GM18499 (cell line): ENCODE measurements around the gene SPSB3.
"Not testable (repeated sequence)": the region's sequence is repeated elsewhere in the genome, so short reads cannot be mapped to it uniquely, and the experiment has no call there.

Experiments
- ATAC-seq: cut with Tn5 transposase; IDR thresholded peaks from one replicate; pipeline ENCODE4 v1.9.1; 2021; ENCODE audit warnings: moderate number of reproducible peaks; ENCODE audit not compliant: insufficient read depth, unreplicated experiment

The SPSB3 gene

DNA sequence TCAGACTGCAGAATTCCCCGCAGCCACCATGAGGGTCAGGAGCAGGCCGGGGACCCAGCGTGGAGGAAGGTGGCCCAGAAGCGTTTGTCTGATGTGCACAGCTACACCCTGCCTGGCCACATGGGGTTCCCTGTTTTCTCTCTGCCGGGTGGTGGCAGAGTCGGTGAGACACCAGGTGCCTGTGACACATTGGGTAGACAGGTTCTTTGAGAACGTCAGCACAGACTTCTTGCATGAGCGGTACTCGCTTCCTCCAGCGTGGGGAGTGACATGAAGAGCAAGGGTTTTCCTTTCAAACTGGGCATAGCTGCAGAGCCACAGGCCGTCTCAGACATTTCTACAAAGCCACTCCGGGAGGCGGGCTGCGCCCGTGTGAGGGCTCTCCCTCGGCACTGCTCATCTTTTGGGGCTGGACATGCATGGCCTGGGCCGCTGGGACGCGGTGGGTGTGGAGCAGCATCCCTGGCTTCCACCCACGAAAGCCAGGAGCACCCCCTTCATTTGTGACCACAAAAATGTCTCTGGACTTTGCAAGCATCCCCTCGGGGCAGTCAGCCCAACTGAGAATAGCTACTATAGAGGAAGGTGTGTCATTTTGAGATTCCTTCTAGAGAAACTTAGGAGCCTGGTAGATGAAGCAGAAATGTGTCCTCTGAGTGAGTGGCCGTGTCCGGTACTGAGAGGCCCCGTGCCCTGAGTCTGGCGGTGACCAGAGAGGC, 37.0 kb downstream of the SPSB3 start:
- no peak for ATAC-seq

DNA sequence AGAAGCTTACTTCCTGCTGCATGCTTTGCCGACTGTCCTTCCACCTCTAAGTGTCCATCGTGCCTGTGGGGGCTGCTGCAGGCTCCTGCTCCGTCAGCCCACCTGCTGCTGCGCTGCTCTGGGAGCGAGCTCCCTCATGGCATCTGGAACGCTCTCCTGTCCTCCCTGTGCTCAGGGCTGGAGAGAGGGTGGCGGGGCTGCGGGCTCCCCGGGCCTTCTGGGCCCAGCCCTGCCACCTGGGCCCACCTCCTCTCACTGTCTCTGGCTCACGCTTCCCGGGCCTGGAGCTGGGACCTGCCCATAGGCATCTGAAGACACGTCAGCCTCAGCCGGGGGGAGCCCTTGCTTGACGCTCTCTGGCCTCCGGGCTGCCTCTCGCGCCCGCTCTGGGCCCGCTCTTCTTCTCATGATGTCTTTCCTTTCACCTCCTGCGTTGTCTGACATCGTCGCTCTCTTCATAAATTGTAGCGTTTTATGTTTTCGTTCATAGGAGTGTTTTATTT, 38.0 kb downstream of the SPSB3 start:
- ATAC-seq, result no peak

DNA sequence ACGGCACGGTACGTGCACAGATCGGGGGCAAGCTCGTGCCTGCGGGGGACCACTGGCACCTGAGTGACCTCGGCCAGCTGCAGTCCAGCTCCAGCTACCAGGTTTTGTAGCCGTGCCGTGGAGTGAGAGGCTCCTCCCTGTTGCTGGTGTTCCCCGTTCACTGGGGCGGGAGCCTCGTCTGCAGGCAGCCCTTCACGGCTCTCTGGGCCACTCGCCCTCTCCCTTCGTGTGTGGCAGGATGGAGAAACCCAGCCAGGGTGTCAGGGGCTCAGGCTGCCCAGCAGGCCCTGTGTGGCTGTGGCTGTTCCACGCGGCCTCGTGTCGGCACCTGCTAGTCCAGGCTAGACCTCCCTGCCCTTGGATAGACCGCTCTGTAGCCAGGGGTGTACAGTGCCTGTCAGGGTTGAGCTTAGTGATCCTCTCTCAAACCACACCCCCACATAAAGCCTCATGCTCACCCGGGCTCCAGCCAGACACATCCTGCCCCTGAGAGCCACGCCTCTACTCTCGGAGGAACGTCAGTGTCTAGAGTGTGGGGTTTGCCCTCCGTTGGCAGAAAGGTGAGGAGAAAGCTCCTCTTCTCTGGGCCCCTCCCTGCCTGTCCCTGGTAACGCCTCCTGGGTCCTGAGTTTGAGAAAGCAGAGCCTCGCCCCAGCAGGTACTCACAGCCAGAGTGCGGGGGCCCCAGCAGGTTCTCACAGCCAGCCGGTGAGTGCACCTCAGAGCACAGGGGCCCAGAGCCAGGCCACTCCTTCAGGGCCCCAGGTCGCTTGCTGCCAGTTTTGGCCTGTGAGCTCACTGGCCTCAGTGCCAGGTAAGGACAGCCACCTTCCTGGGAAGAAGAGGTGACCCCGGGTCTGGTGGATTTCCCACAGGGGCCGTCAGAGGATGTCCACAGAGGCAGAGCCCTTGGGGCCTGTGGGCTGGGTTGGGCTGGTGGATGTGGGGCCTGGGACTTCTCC, 38.7 kb downstream of the SPSB3 start:
- no peak for ATAC-seq

DNA sequence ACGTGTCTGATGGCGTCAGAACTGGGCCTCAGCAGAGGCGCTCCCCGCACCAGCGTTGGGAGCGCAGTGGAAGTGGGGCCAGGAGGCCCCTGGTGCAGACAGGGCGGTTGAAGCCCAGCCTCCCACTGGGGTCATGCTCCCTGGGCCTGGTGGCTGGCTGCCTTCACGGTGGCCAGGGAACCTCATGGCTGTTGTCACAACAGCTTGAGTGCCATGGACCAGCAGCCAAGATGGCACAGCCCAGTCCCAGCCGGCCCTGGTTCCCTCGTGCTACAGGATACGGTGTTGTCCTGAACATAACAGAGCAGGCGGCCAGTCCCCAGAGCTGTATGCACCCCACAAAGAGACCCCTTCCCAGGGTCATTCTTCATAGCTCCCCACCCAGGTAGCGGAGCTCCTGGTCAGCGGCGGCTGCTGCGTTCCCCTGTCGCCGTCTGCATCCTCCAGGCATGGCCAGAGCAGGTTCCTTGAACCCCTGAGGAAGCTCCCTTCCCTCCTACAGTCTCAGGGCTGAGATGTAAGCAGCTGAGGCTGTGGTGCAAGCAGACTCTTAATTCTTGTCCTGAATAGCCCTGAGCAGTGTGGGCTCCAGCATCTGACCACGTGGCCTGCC, 40.7 kb downstream of the SPSB3 start:
- no peak for ATAC-seq

DNA sequence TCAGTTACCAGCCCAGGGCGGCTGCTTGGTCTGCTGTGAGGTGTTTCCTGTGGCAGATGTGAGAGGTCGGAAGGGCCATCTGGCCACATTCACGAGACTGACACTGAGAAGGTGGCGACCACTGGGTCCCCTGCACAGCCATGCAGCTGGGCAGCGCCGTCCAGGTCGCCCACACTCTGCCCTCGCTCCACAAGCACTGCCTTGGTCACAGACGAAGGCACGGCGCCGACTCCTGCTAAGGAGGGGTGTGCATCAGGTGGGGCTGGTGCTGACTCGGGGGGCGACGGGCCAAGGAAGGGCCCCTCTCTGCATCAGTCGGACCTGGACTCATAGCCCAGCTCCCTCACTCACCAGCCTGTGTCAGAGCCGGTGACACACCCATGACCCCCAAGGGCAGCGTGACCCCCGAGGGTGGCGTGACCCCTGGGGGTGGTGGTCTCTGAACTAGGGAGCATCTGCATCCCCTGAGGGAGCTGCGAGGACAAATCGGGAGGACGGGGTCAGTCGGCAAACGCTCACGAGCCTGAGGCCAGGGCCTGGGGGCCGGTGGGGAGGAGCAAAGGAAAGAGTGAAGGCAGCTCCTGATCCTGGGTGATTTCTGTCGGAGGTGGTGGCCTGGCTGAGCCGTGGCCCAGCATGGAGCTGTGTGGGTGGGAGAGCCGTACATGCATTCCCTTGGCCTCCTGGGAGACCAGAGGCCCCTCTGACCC, 41.4 kb downstream of the SPSB3 start:
- ATAC-seq, result no peak

DNA sequence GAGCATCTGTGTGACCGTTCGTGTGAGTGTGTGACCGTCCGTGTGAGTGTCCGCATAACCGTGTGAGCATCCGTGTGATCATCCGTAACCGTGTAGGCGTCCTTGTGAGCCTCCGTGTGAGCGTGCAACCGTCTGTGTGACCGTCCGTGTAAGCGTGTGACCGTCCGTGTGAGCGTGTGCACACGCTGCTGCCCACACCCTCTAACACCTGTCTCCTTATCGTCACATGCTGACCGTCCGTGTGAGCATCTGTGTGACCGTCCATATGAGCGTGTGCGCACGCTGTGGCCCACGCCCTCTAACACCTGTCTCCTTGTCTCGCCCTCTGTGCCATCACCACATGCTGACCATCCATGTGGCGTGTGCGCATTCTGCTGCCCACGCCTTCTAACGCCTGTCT, 42.1 kb downstream of the SPSB3 start:
- no peak for ATAC-seq

DNA sequence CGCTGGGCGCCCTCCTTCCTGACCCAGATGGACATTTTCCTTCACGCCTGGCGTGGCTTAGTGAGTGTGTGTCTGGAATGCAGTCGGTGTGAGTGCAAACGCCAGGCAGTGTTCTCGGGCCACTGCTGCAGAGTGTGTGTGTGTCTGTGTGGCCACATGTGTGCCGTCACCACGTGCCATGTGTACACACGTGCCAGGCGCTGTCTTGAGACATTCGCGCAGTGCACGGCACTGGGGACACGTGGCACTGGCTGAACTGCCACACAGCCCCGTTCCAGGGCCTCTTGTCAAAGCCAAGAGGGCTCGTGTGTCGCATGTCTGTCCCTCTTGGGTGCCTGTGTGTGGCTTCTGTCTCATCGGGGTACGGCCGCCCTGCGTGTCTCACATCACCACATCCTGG, 47.6 kb downstream of the SPSB3 start:
- ATAC-seq, result no peak

DNA sequence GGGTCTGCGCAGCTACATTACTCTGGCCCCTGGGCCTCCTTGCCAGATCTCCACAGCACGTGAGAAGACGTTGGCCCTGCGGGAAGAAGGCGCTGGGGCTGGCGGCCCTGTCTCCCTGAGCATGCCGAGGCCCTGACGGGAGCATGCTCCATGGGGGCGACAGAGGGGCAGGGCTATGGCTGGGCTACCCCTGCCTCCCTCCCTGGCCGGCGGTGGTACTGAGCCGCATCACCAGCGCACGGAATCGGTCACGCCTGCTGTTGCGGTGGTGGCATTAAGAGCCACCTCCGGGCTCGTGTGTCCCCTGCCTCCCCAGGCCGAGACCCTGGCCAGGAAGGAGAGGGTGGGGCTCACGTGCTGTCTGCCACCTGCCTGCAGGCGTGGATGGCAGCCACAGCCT, 48.2 kb downstream of the SPSB3 start:
- no peak for ATAC-seq

DNA sequence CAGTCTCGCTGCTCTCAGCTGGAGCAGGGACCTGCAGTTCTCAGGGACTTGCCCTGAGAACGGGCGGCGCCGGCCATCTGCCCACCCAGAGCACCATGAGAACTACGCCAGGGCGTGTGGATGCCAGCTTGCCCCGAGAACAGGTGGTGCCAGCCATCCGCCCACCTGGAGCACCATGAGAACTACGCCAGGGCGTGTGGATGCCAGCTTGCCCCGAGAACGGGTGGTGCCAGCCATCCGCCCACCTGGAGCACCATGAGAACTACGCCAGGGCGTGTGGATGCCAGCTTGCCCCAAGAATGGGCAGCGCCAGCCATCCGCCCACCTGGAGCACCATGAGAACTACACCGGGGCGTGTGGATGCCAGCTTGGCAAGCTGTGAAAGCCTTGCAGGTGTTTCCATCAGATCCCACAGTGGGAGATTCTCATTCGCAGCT, 49.8 kb downstream of the SPSB3 start:
- ATAC-seq, result not testable (repeated sequence)

DNA sequence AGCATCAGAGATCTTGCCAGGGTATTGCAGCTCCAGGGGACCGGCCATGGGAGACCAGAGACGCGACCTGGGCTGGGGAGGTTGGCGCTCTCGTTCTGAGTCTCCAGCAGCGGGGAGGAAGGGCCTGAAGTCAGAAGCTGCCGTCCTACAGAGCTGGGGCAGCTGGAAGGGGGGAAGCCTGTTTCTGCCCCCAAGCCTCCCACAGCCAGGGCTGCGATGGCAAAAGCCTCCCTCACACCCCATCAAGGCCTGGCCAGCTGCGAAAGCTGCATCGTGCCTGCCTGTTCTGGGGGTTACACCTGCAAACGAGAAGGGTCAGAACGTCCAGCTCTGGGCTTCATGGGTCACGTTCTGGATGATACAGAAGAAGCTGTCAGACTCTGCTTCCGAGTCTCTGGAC, 50.3 kb downstream of the SPSB3 start:
- ATAC-seq, result no peak

DNA sequence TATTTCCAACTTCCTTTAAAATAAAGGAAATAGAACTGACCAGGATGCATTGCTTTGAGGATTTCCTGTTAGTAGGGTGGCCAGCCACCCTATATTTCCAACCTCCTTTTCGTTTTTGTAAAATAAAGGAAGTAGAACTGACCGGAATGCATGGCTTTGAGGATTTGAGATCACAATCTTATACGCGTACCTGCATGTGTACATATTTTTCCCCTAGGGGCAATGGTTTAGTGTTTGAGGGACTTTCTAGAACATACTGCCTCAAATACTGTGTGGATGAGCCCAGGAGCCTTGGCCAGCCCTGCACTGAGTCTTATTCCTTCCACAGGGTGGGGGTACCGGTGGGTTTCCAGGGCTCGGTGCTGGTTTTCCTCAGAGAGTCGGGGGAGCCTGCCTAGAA, 50.8 kb downstream of the SPSB3 start:
- ATAC-seq, result no peak

DNA sequence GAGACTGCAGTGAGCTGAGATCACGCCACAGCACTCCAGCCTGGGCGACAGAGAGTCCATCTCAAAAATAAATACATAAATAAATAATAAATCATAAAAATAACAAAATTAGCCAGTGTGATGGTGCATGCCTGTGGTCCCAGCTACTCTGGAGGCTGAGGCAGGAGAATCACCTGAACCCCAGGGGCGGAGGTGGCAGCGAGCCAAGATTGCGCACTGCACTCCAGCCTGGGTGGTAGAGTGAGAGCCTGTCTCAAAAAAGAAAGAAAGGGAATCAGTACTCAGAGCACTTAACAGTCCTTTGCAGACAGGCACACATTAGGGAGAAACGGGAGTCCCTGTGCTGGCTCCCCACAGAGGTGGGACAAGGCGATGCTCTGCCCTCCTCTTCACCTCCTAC, 51.3 kb downstream of the SPSB3 start:
- ATAC-seq, result no peak

DNA sequence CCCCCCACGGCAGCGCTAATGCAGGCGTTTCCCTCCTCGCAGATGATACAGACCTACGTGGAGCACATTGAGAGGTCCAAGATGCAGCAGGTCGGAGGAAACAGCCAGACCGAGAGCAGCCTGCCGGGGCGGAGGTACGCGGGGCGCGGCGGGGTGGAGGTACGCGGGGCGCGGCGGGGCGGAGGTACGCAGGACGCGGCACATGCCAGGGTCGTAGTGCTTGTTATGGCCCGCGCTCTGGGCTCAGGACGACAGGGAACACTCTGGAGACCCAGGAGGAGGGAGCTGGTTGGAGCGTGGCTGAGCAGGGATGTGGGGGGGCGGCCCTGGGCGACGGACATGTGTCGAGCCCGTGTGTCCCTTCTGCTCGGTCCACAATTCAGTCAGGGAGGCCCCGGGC, 52.9 kb downstream of the SPSB3 start:
- no peak for ATAC-seq

DNA sequence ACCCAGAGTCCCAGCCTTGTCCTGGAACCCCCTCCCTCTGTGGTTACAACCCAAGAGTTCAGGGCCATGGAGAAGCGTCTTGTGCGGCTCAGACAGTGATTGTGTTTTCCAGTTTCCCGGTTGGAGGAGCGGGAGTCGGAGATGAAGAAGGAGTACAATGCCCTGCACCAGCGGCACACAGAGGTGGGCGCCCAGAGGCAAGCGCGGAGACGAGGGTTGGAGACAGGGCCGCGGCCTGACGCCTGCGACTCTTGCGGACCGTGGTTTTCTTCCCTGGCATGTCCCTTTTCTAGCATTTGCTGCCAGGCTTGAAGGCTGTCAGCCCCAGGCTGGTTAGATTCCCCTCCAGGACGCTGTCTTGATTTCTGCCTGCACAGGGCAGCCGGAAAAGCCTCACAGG, 53.3 kb downstream of the SPSB3 start:
- ATAC-seq, result no peak

DNA sequence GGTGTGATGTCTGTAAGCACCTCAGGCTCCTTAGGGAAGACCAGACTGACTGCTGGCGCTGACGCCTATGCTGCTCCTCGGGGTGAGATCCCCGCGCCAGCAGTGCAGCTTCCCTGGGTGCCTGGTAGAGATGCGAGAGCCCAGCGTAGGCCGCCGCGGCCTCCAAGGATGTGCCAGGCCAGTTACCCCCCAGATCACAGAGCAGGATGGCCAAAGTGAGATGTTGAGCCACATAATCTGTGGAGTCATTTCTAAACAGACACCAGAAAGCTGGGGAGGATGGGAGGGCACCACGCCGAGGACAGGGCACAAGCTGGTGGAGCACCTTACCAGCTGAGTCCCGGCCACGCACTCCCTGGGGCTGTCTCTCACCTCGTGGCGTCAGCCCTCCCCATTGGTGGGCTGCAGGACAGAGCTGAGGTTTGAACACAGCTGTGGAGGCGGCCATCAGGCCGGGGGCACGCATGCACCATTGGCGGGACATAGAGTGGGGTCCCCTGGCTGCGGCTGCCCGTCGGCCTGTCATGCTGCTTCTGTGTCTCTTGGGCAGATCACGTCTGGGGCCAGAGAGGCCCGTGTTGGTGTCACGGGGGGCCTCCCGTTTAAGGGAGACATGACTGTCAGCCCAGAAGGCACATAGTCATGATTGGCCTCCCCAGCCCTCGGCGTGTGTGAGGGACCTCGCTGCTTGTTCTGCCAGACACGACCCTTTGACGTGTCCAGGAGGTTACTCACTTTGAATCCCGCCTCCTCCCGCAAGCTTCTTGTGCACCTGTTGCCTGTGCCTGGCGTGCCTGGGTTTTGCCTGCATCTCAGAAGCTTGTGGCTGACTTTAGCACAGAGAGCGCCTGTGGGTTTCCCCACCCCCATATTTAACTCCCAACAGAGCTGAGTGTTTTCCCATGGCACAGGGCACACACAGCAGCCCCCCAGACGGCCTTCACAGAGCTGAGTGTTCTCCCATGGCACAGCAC, 54.4 kb downstream of the SPSB3 start:
- ATAC-seq, result no peak
